HCEC 1CT (cell line): ENCODE measurements around the gene IFNA4.

Source experiments
- DNase-seq: peaks from one replicate; pipeline ENCODE4 v3.0.0-alpha.2; 2017

IFNA4 gene

DNA sequence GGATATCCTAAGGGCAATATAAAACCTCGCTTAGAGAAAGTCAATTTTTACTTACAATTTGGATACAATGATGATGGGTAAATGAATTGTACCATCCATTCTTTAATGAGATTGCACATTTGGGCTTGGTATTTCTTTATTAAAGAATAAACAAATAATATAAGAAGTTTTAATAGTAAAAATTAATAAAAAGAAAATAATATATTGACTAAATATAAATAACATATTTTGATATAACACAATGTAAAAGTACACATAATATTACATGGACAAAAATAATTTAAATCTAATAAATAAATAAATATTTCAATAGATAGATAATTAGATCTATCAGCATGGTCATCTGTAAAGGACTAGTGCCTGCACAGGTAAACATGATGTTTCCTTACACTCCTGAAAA is 21.9 kb downstream of the IFNA4 start:
- no peak for DNase-seq

GRCh38 chr9:21160178-21160577 is 27.2 kb downstream of the IFNA4 start:
- DNase-seq: peak; percentile 25

GRCh38 chr9:21155501-21155900 is 31.9 kb downstream of the IFNA4 start:
- peak; percentile 21 for DNase-seq

GRCh38 chr9:21154018-21154608 is 33.3 kb downstream of the IFNA4 start:
- DNase-seq: peak; percentile 56

DNA sequence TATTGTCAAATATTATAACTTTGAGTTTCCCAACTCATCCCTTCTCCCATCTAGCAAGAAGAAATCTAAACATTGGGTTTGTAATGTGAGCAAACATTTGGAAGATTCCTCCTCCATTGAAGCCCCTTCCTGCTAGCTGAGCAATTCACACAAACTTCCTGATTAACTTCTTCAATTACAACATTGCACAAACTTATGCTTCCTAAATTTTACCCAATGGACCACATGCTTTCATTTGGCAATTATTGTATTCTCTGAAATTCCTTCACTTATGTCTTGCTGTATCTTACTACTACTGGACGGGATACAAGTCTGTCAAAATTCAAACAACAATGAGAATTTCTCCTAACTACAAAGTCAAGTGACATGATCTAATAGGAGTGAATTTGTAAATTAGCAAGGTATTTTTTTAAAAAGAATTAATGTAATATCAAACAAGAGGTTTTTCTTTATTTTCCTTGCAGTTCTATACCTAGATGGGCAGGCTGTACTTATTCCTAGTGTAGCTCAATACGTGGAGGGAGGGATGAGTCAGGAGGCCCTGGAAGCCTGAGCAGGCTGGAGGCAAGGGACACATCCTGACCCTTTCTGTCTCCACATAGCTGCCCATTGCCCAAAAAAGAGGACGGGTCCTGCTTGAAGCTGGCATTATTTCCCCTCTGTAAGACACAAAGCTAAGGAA is 33.9 kb downstream of the IFNA4 start:
- peak; percentile 40 for DNase-seq

- no peak for DNase-seq
Measured at GRCh38 chr9:21144603-21145002, 42.8 kb downstream of the IFNA4 start.

GRCh38 chr9:21141427-21141882 is 45.9 kb downstream of the IFNA4 start, which contains the start of gene IFNW1:
Gene IFNW1 (minus strand): TSS chr9:21141832. CDS start chr9:21141570, 262 bp downstream.
- DNase-seq: peak; percentile 16

DNA sequence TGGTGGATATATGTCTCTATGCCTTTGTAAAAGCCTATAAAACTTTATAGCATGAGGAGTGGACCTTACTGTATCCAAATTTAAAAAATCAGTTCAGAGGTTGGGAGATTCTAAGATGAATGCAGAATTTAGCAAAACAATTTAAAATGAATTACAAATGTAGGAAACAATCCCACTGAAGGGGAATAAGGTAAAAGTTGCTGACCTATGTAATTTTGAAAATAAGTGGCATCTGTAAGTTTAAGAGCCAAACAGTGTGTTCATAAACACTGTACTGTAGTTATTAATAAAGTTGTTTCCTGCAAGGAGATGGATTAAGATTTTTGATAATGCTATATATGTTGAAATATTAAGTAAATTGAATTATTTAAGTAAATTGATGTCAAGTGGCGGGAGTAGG is 50.4 kb downstream of the IFNA4 start:
- no peak for DNase-seq
